ENCODE data around the gene C1orf167. TPM values are rescaled to one million over a fixed set of nuclear protein-coding genes. Genes with fewer than 3 reads are reported as not detected.

The C1orf167 gene
- total RNA-seq, 1 donor from 2014 or later, result not detected

DNA sequence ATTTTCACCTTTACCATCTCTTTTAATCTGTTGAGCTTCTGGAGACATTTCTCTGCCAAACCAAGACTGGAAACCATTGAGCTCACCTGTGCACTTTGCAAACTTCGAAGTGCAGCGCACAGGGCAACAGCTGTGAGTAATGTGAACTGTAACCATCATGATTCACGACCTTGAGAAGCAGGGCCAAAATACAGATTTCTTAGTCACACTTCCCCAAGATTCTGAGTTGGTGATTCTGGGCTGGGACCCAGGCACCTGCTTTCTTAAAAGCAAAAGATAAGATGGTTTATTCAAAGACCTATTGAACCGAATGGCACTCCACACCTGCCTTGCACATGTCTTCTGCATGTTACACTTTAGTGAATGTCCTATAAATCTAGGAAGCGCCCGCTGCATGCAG is 15.9 kb upstream of the C1orf167 start:
- Histone ChIP-seq H3K27me3 (ENCODE audit: control insufficient read depth, insufficient read depth, low read length) (no peaks in the 10 kb centered on the region), H3K36me3 (ENCODE audit: control insufficient read depth, insufficient read depth, low read length) (no peaks in the 10 kb centered on the region), H3K4me3 (ENCODE audit: low read depth, low read length) (no peak overlapping the region)
- TF ChIP-seq, protein P1, sequence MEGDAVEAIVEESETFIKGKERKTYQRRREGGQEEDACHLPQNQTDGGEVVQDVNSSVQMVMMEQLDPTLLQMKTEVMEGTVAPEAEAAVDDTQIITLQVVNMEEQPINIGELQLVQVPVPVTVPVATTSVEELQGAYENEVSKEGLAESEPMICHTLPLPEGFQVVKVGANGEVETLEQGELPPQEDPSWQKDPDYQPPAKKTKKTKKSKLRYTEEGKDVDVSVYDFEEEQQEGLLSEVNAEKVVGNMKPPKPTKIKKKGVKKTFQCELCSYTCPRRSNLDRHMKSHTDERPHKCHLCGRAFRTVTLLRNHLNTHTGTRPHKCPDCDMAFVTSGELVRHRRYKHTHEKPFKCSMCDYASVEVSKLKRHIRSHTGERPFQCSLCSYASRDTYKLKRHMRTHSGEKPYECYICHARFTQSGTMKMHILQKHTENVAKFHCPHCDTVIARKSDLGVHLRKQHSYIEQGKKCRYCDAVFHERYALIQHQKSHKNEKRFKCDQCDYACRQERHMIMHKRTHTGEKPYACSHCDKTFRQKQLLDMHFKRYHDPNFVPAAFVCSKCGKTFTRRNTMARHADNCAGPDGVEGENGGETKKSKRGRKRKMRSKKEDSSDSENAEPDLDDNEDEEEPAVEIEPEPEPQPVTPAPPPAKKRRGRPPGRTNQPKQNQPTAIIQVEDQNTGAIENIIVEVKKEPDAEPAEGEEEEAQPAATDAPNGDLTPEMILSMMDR (IDR thresholded peaks at IDR 0.05; ENCODE audit: insufficient read depth, low read length, poor library complexity, severe bottlenecking), result no peak
- no peak for DNase-seq (ENCODE audit: low read depth)

DNA sequence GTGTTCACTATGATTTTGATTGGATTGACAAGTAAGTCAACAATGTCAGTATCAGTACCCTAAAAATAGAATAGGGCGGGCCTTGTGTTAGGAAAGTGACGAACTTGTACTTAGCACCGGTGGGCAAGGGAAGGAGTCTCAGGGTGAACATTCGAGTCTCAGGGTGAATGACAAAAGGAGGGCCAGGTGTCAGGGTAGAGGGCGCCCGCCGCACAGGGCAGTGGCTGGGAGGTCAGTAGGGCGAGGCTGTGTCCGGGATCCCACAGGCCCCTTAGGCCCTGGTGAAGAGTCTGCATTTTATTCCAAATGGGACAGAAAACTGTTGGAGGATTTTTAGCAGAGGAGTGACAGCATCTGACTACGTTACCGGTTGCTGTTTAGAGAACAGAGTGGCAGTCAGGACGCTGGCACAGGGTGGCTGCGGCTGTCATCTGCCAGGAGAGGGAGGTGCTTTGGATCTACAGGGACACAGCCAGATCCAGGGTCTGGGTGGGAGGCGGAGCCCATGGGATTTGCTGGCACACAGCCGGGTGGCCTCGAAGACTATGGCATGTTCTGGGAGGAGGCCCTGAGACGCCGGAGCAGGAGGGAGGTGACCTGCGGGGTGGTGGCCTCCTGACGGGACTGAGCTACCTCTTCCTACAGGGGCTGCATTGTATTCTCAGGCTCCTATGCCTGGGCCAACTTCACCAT is 15.1 kb upstream of the C1orf167 start:
- no peak for DNase-seq (ENCODE audit: low read depth)

DNA sequence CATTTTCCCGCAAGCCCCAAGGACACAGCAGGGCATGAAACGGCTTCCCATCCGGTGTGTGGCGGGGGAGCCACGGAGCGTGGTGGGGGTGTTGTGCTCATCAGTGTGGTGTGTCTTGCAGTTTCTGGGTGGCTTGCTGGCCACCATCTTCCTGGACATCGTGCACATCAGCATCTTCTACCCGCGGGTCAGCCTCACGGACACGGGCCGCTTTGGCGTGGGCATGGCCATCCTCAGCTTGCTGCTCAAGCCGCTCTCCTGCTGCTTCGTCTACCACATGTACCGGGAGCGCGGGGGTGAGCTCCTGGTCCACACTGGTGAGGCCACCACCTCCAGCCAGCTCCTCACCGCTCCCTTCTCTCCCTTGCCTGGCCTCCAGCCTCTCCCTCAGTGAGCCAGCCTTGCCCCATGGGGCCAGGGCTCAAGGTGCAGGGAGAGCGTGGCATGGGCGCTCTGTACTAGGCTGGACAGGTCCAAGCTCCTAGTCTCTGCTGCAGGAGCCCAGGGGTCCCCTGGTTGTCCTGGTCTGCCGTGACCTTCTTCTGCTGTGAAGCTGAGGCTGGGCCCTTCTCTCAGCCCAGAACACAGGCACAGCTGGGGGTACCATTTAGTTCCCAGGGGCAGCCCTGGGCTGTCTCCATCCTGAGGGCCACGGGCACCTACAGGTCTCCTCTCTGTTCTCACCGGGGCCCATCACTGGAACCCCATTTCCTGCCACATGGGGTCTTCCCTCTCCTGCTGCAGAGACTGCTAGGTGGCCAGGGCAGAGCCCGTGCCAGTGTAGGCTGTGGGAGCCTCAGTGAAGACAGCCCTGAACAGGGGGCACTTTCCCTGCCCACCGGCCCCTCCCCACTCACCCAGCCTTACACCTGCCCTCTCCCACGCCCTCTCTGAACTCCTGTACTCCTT is 13.4 kb upstream of the C1orf167 start:
- H3K27me3 ChIP-seq (ENCODE audit: control insufficient read depth, insufficient read depth, low read length), result no peaks in the 10 kb centered on the region
- no peak for DNase-seq (ENCODE audit: low read depth)
- H3K36me3 ChIP-seq (ENCODE audit: control insufficient read depth, insufficient read depth, low read length), result no peaks in the 10 kb centered on the region
- H3K4me3 ChIP-seq (ENCODE audit: low read depth, low read length), result no peak overlapping the region
- TF ChIP-seq, protein P1 (IDR thresholded peaks at IDR 0.05; ENCODE audit: insufficient read depth, low read length, poor library complexity, severe bottlenecking), result no peak

More for the DNA sequence above, 15.1 kb upstream of the C1orf167 start:
- Histone ChIP-seq H3K27me3 (ENCODE audit: control insufficient read depth, insufficient read depth, low read length) (no peaks in the 10 kb centered on the region), H3K4me3 (ENCODE audit: low read depth, low read length) (no peak overlapping the region), H3K36me3 (ENCODE audit: control insufficient read depth, insufficient read depth, low read length) (no peaks in the 10 kb centered on the region)
- TF ChIP-seq, protein P1 (IDR thresholded peaks at IDR 0.05; ENCODE audit: insufficient read depth, low read length, poor library complexity, severe bottlenecking), result no peak

DNA sequence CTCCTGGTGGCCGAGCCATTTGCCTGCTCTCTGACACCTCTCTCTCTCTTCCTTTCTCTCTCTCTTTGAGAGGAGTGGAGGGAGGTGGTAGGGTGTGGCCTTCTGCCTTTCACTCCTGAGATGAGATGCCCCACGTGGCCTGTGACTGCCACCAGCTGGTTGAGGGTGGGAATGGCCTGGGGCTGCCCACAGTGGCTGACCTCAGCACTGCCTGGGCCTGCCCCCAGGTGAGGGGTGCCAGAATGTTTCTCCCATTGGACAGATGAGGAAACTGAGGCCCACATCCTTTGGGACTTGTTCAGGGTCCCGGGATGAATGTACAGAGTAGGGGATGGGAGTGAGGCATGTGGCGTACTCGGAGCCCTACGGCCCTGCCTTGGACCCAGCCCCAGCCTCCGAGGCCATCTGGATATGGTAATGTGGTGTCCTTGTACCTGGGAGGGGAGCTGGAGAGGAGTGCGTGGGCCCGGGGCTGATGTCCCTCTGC is 12.7 kb upstream of the C1orf167 start:
- DNase-seq (ENCODE audit: low read depth), result no peak
- H3K36me3 ChIP-seq (ENCODE audit: control insufficient read depth, insufficient read depth, low read length), result no peaks in the 10 kb centered on the region

DNA sequence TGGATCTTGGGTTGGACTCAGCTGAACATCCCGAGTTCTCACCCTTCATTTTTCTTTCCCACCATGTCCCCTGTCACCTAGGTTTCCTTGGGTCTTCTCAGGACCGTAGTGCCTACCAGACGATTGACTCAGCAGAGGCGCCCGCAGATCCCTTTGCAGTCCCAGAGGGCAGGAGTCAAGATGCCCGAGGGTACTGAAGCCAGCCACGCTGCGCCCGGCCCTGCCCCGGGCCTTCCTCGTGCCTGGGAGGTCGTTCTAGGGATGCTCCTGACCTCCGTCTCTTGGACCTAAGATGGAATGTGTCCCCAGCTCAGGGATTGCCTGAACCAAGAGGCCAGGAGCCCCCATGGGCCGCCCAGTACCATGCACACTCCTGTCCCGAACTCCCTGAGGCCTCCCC is 12.0 kb upstream of the C1orf167 start:
- Histone ChIP-seq H3K4me3 (ENCODE audit: low read depth, low read length) (no peak overlapping the region), H3K27me3 (ENCODE audit: control insufficient read depth, insufficient read depth, low read length) (no peaks in the 10 kb centered on the region), H3K36me3 (ENCODE audit: control insufficient read depth, insufficient read depth, low read length) (no peaks in the 10 kb centered on the region)
- DNase-seq (ENCODE audit: low read depth), result no peak
- TF ChIP-seq, protein P1 (IDR thresholded peaks at IDR 0.05; ENCODE audit: insufficient read depth, low read length, poor library complexity, severe bottlenecking), result no peak

More for the DNA sequence above, 12.7 kb upstream of the C1orf167 start:
- Histone ChIP-seq H3K27me3 (ENCODE audit: control insufficient read depth, insufficient read depth, low read length) (no peaks in the 10 kb centered on the region), H3K4me3 (ENCODE audit: low read depth, low read length) (no peak overlapping the region)
- TF ChIP-seq, protein P1 (IDR thresholded peaks at IDR 0.05; ENCODE audit: insufficient read depth, low read length, poor library complexity, severe bottlenecking), result peak; percentile 52

All from kidney epithelial cell (primary cell).